DMS53 treated with DMSO at 0.1 percent for 48 hours (cell line): ENCODE measurements around the gene RBM4B.
"Not testable (repeated sequence)": the region's sequence is repeated elsewhere in the genome, so short reads cannot be mapped to it uniquely, and the experiment has no call there.

Source experiments
- DNase-seq: peaks from one replicate; lab custom pipeline; 2025; ENCODE audit not compliant: unreplicated experiment; lab: John Stamatoyannopoulos, UW

RBM4B gene

DNA sequence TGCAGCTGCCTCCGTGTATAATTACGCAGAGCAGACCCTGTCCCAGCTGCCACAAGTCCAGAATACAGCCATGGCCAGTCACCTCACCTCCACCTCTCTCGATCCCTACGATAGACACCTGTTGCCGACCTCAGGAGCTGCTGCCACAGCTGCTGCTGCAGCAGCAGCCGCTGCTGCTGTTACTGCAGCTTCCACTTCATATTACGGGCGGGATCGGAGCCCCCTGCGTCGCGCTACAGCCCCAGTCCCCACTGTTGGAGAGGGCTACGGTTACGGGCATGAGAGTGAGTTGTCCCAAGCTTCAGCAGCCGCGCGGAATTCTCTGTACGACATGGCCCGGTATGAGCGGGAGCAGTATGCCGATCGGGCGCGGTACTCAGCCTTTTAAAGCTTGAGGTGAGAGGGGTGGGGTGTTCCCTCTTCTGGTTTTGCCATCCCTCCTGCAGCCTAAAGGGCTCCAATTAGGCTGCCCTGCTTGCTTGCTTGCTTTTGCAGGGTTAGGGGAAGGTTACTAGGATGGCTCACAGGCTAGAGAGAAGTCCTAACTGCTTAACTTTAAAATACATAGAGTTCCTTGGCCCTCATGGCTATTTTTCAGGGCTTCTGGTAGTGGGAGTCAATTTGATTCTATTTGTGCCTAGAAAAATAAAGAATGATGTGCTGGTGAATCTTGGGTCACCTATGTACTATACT is 33.8 kb downstream of the RBM4B start:
- no peak for DNase-seq

DNA sequence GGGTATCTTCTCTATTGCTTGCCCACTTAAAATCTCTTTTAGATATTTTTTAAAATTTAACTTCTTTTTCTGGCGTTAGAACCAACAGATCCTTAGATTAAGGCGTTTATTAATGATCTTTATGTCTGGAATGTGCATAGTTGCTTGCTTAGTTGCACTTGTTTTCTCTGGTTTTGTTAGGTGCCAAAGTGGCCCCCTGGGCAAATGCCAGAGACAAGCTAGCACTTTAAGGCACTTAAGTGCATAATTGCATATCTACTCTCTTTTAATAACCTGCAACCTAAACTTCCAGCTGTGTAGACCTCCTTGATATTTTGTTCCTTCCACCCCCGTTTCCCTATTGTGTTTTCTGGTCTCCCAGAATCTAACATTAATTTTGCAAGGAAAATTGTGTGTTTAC is 35.9 kb downstream of the RBM4B start:
- DNase-seq, result no peak

DNA sequence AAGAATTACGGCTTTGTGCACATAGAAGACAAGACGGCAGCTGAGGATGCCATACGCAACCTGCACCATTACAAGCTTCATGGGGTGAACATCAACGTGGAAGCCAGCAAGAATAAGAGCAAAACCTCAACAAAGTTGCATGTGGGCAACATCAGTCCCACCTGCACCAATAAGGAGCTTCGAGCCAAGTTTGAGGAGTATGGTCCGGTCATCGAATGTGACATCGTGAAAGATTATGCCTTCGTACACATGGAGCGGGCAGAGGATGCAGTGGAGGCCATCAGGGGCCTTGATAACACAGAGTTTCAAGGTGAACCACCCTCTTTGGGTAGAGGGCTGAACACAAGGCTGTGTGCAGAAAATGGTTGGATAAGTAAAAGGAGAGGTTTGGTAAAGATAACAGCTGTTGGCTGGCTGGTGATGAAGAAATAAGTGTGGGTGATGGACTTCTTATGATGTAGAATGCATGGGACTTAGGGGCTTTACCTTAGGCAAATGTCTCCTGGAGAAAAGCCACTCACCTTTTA is 37.8 kb downstream of the RBM4B start:
- DNase-seq, result not testable (repeated sequence)

DNA sequence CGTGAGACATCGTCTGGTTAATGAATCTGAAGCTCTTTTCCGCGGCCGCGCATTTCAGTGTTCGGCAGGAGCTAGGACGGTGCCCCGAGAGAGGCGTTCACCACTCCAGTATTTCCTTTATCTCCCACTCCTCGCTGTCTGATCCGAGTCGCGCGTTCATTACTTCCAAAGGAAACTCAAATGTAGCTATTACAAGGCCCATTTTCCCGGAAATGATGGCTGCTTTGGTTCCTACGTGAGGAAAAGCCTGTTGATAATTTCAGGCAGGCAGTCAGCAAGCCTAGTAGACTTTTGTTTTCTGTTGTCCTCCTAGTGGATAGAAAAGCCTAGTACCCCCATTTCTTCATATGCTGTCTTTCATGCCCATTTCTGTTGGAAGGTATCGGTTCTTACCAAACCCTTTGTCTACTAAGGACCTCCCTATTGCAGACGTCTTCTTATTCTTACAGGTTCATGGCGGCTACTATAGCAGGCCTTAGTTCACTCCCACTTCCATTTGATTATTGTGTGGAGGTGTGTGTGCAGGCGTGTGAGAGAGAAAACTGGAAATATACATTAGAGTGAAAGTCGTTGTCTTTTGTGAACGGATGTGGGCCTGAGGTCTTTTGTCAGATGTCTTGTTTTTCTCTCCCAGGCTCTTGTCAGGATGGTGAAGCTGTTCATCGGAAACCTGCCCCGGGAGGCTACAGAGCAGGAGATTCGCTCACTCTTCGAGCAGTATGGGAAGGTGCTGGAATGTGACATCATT is 38.4 kb downstream of the RBM4B start:
- DNase-seq, result peak; percentile 48

- DNase-seq, result peak; percentile 100
These were observed 39.3 kb downstream of the RBM4B start, which contains the start of gene RBM4 for GRCh38 chr11:66638177-66639065. RBM4 (plus strand) TSS chr11:66638703; CDS start chr11:66639712, 1,009 bp downstream.

DNA sequence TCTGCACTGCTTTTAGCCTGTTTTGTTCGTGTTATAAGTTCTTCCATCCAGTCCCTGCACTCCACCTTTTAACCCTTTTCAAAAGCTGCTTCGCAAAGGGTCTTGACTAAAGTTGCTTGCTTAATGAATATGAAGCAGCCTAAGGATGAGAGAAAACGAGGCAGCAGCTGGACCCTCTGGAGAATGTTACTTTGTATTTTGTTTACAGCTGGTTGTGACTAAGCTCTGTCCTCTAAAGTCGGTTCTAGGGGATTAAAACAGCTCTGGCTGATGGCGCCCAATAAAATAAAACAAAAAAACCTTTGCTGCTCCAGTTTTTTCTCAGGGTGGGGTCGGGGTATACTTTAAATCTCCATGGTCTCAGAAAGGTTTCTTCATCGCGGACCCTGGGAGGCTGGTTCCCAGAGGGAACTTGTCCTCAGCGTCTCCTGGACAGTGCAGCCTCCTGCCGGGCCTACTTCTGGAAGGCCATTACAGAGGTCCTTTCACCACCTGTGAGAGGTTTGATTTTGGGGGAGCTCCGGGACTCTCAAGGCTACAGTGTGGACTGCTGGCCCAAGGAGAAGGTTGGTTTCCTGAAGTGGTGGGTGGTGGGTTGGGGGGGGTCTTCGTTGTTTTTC is 40.0 kb downstream of the RBM4B start:
- DNase-seq, result no peak

DNA sequence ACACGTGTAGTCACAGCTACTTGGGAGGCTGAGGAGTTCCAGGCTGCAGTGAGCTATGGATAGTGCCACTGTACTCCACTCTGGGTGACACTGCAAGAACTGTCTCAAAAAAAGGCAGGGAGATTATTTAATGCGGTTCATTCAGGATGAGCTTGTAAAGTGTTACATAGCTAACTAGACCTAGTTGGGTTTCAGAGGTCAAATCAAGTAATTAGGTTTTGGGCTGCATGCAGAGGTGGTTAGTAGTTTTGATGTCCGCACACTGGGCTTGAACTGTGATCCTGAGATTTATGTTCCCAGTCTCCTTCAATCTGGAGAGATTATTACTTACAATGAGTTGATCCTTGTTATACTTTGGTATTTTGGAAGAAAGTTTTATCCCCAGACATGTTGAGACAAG is 41.3 kb downstream of the RBM4B start:
- no peak for DNase-seq

GRCh38 chr11:66632952-66633351 is 44.7 kb downstream of the RBM4B start:
- no peak for DNase-seq

DNA sequence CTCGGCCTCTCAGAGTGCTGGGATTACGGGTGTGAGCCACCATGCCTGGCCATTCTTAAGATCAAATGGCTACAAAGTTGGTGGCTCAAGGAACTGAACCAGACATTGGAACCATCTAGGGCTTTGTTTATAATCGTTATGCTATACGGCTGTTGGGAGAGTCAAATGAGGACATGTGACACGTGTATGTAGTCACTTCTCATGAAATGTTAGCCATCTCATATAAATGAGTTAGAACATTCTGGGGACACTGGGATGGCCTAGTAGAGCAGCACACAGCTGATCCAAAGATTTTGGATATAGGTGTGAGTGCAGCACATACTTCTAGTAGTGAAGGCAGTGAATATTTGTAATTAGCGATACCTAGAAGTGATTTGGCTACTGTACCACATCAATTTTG is 45.8 kb downstream of the RBM4B start:
- DNase-seq, result no peak

DNA sequence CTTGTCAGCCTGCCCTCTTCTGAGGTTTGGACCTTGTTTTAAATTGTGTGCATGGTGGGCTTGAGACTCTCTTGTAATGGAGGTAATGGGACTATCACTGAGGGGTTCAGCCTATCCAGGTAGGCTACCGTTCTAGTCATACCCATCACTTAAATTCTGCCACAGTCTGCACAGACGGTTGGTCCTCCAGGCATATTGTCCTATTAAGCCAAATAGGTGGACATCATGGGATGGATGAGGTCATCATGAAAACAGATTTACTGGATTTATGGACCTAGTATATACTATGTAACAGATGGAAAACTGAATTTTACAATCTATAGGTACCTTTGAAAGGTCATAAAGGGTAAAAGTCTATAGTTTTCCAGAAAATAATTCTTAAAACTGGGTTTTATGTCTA is 48.3 kb downstream of the RBM4B start:
- DNase-seq, result no peak

- no peak for DNase-seq
These were observed 49.6 kb downstream of the RBM4B start for GRCh38 chr11:66628061-66628603.

DNA sequence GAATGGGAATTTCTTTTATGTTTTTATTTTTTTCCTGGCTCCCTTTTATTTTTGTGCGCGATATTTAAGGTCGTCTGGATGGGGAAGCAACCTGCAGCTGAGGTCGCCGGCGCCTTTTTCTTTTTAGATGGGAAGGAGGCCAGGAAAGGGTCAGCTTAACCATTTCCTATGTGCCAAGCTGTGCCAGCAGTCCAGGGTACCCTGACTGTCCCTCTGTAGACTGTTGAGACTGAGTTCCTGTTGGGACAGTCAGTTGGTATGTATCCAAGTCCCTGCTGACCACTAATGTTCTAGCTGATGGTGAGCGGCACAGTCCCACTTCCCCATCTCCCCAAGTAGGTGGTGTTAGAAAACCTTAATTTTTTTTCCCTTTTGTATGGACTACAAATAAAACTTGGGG is 50.8 kb downstream of the RBM4B start:
- no peak for DNase-seq

- DNase-seq, result no peak
These were observed 51.3 kb downstream of the RBM4B start for GRCh38 chr11:66626382-66626781.

DNA sequence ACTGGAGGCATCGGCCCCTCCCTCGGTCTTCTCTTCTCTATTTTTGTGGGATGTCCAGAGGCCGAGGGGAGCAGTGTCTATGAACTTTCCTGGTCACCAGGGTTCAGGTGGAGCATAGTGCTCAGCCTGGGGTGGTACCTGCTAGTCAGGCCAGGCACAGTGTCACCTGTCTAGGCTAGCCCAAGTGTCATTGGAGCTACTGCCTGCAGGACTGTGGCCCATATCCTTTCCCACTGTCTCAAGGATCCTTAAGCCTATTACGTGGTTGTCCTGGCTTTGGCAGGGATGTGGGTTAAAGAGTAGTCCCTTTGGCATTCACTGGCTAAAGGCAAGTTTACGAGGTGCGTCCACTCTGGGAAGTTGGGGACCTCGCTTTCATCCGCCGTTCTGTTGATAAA is 51.9 kb downstream of the RBM4B start:
- DNase-seq, result no peak

DNA sequence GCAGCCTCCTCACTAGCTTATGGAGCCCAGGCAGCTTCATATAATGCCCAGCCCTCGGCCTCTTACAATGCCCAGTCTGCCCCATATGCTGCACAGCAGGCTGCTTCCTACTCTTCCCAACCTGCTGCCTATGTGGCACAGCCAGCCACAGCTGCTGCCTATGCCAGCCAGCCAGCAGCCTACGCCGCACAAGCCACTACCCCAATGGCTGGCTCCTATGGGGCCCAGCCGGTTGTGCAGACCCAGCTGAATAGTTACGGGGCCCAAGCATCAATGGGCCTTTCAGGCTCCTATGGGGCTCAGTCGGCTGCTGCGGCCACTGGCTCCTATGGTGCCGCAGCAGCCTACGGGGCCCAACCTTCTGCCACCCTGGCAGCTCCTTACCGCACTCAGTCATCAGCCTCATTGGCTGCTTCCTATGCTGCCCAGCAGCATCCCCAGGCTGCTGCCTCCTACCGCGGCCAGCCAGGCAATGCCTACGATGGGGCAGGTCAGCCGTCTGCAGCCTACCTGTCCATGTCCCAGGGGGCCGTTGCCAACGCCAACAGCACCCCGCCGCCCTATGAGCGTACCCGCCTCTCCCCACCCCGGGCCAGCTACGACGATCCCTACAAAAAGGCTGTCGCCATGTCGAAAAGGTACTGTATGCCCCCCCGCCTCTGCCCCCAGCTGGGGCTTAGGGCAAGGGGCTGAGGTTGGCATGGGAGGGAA is 52.5 kb downstream of the RBM4B start:
- no peak for DNase-seq

DNA sequence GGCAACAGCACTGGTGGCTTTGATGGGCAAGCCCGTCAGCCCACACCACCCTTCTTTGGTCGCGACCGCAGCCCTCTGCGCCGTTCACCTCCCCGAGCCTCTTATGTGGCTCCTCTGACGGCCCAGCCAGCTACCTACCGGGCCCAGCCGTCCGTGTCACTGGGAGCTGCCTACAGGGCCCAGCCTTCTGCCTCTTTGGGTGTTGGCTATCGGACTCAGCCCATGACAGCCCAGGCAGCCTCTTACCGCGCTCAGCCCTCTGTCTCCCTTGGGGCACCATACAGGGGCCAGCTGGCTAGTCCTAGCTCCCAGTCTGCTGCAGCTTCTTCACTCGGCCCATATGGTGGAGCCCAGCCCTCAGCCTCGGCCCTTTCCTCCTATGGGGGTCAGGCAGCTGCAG is 53.2 kb downstream of the RBM4B start:
- DNase-seq, result no peak

GRCh38 chr11:66619080-66619554 is 58.6 kb downstream of the RBM4B start:
- DNase-seq, result no peak

DNA sequence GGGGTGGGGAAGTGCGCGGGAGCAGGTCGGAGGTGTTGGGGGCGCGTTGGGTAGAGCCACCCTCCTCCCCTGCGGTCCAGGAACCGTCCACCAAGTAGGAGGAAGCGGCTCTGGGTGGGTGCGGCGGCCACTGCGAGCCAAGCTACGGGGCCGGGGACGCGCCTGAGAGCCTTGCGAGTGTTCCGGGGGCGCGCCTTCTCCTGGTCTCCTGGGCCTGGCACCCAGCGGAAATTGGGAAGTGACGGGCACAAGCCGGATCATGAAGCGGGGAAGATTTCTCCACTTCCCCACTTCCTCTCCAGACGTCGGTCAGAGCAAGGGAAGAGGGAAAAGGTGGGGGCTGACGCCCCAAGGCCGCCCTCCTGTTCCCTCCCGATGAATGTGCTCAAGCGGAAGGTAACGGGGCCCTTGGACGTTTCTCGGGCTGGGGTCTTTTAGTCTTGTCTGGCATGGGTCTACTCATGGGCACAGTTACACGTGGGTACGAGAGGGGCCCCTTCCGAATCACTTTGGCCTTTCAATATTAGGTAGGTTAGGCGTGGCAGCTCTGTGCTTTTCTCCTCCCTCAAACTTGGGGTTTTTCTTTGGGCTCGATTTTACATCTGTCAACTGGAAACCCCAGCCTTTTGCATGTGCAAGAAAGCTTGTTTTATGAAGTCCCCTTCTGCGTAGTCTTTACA is 60.4 kb downstream of the RBM4B start:
- DNase-seq, result no peak
